GM19468 (cell line): ENCODE measurements around the gene CTBP2.

Experiments used
- ATAC-seq: cut with Tn5 transposase; IDR thresholded peaks from one replicate; pipeline ENCODE4 v1.9.1; 2021; ENCODE audit warnings: mild to moderate bottlenecking, moderate library complexity, moderate number of reproducible peaks; ENCODE audit not compliant: unreplicated experiment; ENCODE audit errors: extremely low read depth

Gene CTBP2

GRCh38 chr10:125129076-125129458, 31.3 kb downstream of the CTBP2 start:
- ATAC-seq: no peak

- ATAC-seq: no peak
Observed at GRCh38 chr10:125128397-125129075, 31.8 kb downstream of the CTBP2 start.

GRCh38 chr10:125127986-125128385, 32.4 kb downstream of the CTBP2 start:
- no peak for ATAC-seq

- no peak for ATAC-seq
Observed at GRCh38 chr10:125127110-125127509, 33.3 kb downstream of the CTBP2 start.

GRCh38 chr10:125125951-125126735, 34.2 kb downstream of the CTBP2 start:
- no peak for ATAC-seq

GRCh38 chr10:125124907-125125306, 35.5 kb downstream of the CTBP2 start:
- ATAC-seq: no peak

GRCh38 chr10:125124115-125124487, 36.3 kb downstream of the CTBP2 start:
- ATAC-seq: no peak

- ATAC-seq: no peak
Observed at GRCh38 chr10:125123476-125124114, 36.8 kb downstream of the CTBP2 start.

- no peak for ATAC-seq
Observed at GRCh38 chr10:125122566-125122965, 37.8 kb downstream of the CTBP2 start.

- ATAC-seq: no peak
Observed at GRCh38 chr10:125121003-125121402, 39.4 kb downstream of the CTBP2 start.

GRCh38 chr10:125120053-125120710, 40.2 kb downstream of the CTBP2 start:
- ATAC-seq: no peak

GRCh38 chr10:125118701-125119100, 41.7 kb downstream of the CTBP2 start:
- no peak for ATAC-seq

- ATAC-seq: no peak
Observed at GRCh38 chr10:125118011-125118611, 42.3 kb downstream of the CTBP2 start.

- no peak for ATAC-seq
Observed at GRCh38 chr10:125116652-125117310, 43.6 kb downstream of the CTBP2 start.

GRCh38 chr10:125116041-125116649, 44.2 kb downstream of the CTBP2 start:
- ATAC-seq: no peak

- no peak for ATAC-seq
Observed at GRCh38 chr10:125115409-125115808, 45.0 kb downstream of the CTBP2 start.

GRCh38 chr10:125114761-125115391, 45.5 kb downstream of the CTBP2 start:
- ATAC-seq: no peak

- no peak for ATAC-seq
Observed at GRCh38 chr10:125113691-125114371, 46.5 kb downstream of the CTBP2 start.
